Neural cell (in vitro differentiated cells): Measurements from ENCODE around the gene APOBEC3F. TPM values are rescaled to one million over a fixed set of nuclear protein-coding genes. Genes with fewer than 3 reads are reported as not detected.

ENCODE experiments used
- H2AFZ ChIP-seq: fragments of 200-600, 300-800 bp; sonication (generic), shearing (Covaris generic); 2 replicates; pipeline ENCODE4 v1.6.0; 2014; ENCODE audit warnings: low read depth, mild to moderate bottlenecking, antibody characterized with exemption, low read length, moderate library complexity
- H3F3A ChIP-seq: fragments of 200-600 bp; shearing (Covaris generic); 2 replicates; pipeline ENCODE4 v1.6.1; 2016; ENCODE audit warnings: mild to moderate bottlenecking, moderate library complexity, mixed read lengths, antibody characterized with exemption, low read length; ENCODE audit not compliant: insufficient read depth, poor library complexity, severe bottlenecking
- H3K27ac ChIP-seq: fragments of 200-600, 300-800 bp; sonication (generic), shearing (Covaris generic); 2 replicates; pipeline ENCODE4 v1.5.1; 2014; ENCODE audit warnings: mild to moderate bottlenecking, low read length, moderate library complexity
- H3K27me3 ChIP-seq: fragments of 300-800, 200-600 bp; sonication (generic), shearing (Covaris generic); 2 replicates; pipeline ENCODE4 v1.6.0; 2014; ENCODE audit warnings: mild to moderate bottlenecking, low read depth, low read length, moderate library complexity; ENCODE audit not compliant: insufficient read depth
- H3K36me3 ChIP-seq: fragments of 300-800, 200-600 bp; sonication (generic), shearing (Covaris generic); 2 replicates; pipeline ENCODE4 v1.5.1; 2014; ENCODE audit warnings: mild to moderate bottlenecking, antibody characterized with exemption, low read length, moderate library complexity; ENCODE audit not compliant: insufficient read depth
- H3K4me2 ChIP-seq: fragments of 300-800, 200-600 bp; sonication (generic), shearing (Covaris generic); 2 replicates; pipeline ENCODE4 v1.6.0; 2014; ENCODE audit warnings: mild to moderate bottlenecking, low read length
- H3K4me3 ChIP-seq: fragments of 300-800, 200-600 bp; sonication (generic), shearing (Covaris generic); 2 replicates; pipeline ENCODE4 v1.5.1; 2014; ENCODE audit warnings: mild to moderate bottlenecking, low read length, moderate library complexity
- H3K79me2 ChIP-seq: fragments of 200-600 bp; shearing (Covaris generic); replicated peaks from 2 replicates; pipeline ENCODE4 v1.6.0; 2014; ENCODE audit warnings: mild to moderate bottlenecking, low read length, moderate library complexity; ENCODE audit not compliant: insufficient read depth
- H3K9ac ChIP-seq: fragments of 300-800, 200-600 bp; sonication (generic), shearing (Covaris generic); 2 replicates; pipeline ENCODE4 v1.6.1; 2016; ENCODE audit warnings: mild to moderate bottlenecking, low read length, mixed read lengths
- H3K9me2 ChIP-seq: fragments of 200-600 bp; shearing (Covaris generic); 2 replicates; pipeline ENCODE4 v1.6.1; 2016; ENCODE audit warnings: mild to moderate bottlenecking, low read length, mixed read lengths; ENCODE audit not compliant: insufficient read depth
- H3K9me3 ChIP-seq: fragments of 200-600, 300-800 bp; sonication (generic), shearing (Covaris generic); 2 replicates; pipeline ENCODE4 v1.6.1; 2016; ENCODE audit warnings: mild to moderate bottlenecking, mixed run types, low read length, moderate library complexity, mixed read lengths
- H4K20me1 ChIP-seq: fragments of 200-600 bp; shearing (Covaris generic); 2 replicates; pipeline ENCODE4 v1.6.1; 2016; ENCODE audit warnings: mild to moderate bottlenecking, mixed run types; ENCODE audit not compliant: insufficient read depth
- CTCF ChIP-seq: fragments of 450-650 bp; IDR thresholded peaks from 2 replicates; pipeline ENCODE4 v1.5.1; 2014; ENCODE audit warnings: antibody characterized with exemption, mild to moderate bottlenecking, moderate library complexity; ENCODE audit not compliant: poor library complexity, severe bottlenecking
- EP300 ChIP-seq: fragments of 450-650 bp; conservative IDR thresholded peaks from 2 replicates; pipeline ENCODE4 v1.6.1; 2014; ENCODE audit warnings: antibody characterized with exemption, mild to moderate bottlenecking, moderate library complexity; ENCODE audit not compliant: poor library complexity, severe bottlenecking
- EZH2 ChIP-seq: fragments of 200-600, 300-800 bp; shearing (Covaris generic), sonication (generic); IDR thresholded peaks from 2 replicates; pipeline ENCODE4 v1.6.1; 2014; ENCODE audit warnings: antibody characterized with exemption, low read length, borderline replicate concordance, mild to moderate bottlenecking; ENCODE audit not compliant: insufficient read depth, poor library complexity, severe bottlenecking
- MXI1 ChIP-seq: fragments of 450-650 bp; conservative IDR thresholded peaks from 2 replicates; pipeline ENCODE4 v1.6.1; 2014; ENCODE audit warnings: antibody characterized with exemption, mild to moderate bottlenecking; ENCODE audit not compliant: poor library complexity, severe bottlenecking
- POLR2AphosphoS5 ChIP-seq: IDR thresholded peaks from 2 replicates; pipeline ENCODE4 v1.6.1; 2012
- RAD21 ChIP-seq: fragments of 450-650 bp; conservative IDR thresholded peaks from 2 replicates; pipeline ENCODE4 v1.6.1; 2014; ENCODE audit warnings: antibody characterized with exemption, mild to moderate bottlenecking, moderate library complexity
- REST ChIP-seq: IDR thresholded peaks from 2 replicates; pipeline ENCODE4 v1.6.1; 2012; ENCODE audit warnings: borderline replicate concordance
- SMC3 ChIP-seq: fragments of 450-650 bp; conservative IDR thresholded peaks from 2 replicates; pipeline ENCODE4 v1.6.1; 2014; ENCODE audit warnings: antibody characterized with exemption, mild to moderate bottlenecking, moderate library complexity; ENCODE audit not compliant: poor library complexity
- TAF1 ChIP-seq: IDR thresholded peaks from 2 replicates; pipeline ENCODE4 v1.6.1; 2012; ENCODE audit warnings: low read depth
- polyA plus RNA-seq: library from polyadenylated mRNA; depleted of rRNA; stranded (reverse); fragments of >200 nt; gene quantifications from 2 replicates; pipeline ENCODE4 v1.2.3, GENCODE V29; 2014

Gene APOBEC3F
- polyA plus RNA-seq, 1 donor from 2014 or later: not detected

DNA sequence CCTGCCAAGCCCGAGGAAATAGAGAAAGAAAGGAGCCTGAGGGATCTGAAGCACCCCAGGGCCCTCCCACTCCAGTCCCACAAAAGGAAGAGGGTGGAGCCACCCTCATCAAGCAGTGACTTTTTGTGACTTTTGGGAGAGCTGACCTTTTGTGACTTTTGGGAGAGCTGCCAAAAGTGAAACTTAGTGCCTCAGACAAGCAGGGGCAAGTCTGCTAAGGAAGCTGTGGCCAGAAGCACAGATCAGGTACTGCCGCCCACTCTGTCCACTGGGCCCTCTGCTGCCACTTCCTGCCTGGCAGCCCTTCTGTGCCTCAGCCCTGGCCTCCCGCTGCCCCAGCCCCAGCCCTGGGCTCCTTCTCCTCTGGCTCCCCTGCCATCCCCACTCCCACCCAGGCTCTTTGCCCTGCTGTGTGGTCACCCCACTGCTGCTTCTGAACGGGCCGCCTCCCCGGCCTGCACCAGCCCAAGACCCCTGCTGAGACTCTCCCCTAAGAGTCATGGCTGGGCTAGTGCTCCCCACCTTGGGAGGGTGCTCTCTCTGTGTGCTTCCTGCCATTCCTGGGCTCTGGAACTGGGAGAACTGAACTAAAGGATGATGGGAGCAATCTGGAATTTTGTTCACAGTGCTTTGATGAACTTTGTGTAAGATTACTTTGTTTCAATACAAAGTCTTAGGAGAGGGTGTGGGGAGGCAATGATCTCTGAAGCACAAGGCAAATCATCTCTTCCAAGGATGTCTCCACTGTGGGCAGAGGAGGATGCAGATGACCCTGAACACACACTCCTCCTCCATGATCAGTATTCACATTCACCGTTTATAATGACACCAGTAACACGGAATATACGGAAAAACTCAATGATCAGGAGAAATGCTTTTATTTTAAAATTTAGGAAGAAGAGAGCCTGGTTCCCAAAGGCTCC is 56.7 kb downstream of the APOBEC3F start, which contains the start of gene APOBEC3H:
Gene APOBEC3H, plus strand, starts transcription at position 147 of the 923 bp plus-strand sequence. CDS start 3,035 bp downstream, outside the sequence.
- Histone ChIP-seq H3K4me2 (no peak within 1 kb of the TSS), H2AFZ (no peak within 1 kb of the TSS), H3K27me3 (no peaks in the 10 kb centered on the region), H4K20me1 (no peaks in the 10 kb centered on the region), H3K9me2 (no peaks in the 10 kb centered on the region), H3K27ac (no peak within 1 kb of the TSS), H3F3A (no peaks in the 10 kb centered on the region), H3K9ac (no peak within 1 kb of the TSS), H3K9me3 (no peaks in the 10 kb centered on the region), H3K4me3 (no peak within 1 kb of the TSS), H3K79me2 (no peaks in the 10 kb centered on the region), H3K36me3 (no peaks in the 10 kb centered on the region)
- TF ChIP-seq SMC3 (no peak), REST (no peak), TAF1 (no peak)

GRCh38 chr22:39098026-39098425 is 57.4 kb downstream of the APOBEC3F start:
- Histone ChIP-seq H3K4me2 (no peak overlapping the region), H3F3A (no peaks in the 10 kb centered on the region), H3K79me2 (no peaks in the 10 kb centered on the region), H4K20me1 (no peaks in the 10 kb centered on the region), H3K27ac (no peak overlapping the region), H3K4me3 (no peak overlapping the region), H3K27me3 (no peaks in the 10 kb centered on the region), H3K36me3 (no peaks in the 10 kb centered on the region), H3K9me3 (no peaks in the 10 kb centered on the region), H3K9me2 (no peaks in the 10 kb centered on the region), H3K9ac (no peak overlapping the region), H2AFZ (no peak overlapping the region)
- TF ChIP-seq CTCF (no peak), RAD21 (no peak)

DNA sequence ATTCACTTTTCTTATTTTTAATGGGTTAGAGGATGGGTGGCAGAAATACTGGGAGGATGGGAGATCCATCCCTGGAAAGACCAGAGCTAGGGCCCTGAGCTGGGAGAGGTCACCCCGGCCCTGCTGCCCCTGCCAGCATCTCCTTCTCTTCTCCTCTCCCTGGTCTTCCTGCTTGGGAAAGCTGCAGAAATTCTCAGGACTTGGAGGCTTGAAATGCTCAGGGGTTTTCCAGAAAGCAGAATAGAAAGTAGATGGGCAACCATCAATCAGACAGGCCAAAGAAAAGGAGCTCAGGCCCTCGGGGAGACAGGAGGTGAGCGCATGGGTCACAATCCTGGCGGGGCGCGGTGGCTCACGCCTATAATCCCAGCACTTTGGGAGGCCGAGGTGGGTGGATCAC is 57.9 kb downstream of the APOBEC3F start:
- H3K27ac ChIP-seq: no peak overlapping the region
- H3K79me2 ChIP-seq: no peaks in the 10 kb centered on the region
- no peaks in the 10 kb centered on the region for H3K27me3 ChIP-seq
- no peaks in the 10 kb centered on the region for H3K9me2 ChIP-seq
- no peaks in the 10 kb centered on the region for H3K9me3 ChIP-seq
- no peaks in the 10 kb centered on the region for H3F3A ChIP-seq
- H2AFZ ChIP-seq: no peak overlapping the region
- H4K20me1 ChIP-seq: no peaks in the 10 kb centered on the region
- H3K4me3 ChIP-seq: no peak overlapping the region
- no peak overlapping the region for H3K4me2 ChIP-seq
- H3K36me3 ChIP-seq: no peaks in the 10 kb centered on the region
- no peak overlapping the region for H3K9ac ChIP-seq
- TF ChIP-seq CTCF (no peak), REST (no peak), SMC3 (no peak), TAF1 (no peak), MXI1 (no peak), RAD21 (no peak), EP300 (no peak), POLR2AphosphoS5 (no peak), EZH2 (no peak)
